Measurements from ENCODE around the gene CCDC61. TPM values are rescaled to one million over a fixed set of nuclear protein-coding genes. Genes with fewer than 3 reads are reported as not detected.

CCDC61 gene, protein sequence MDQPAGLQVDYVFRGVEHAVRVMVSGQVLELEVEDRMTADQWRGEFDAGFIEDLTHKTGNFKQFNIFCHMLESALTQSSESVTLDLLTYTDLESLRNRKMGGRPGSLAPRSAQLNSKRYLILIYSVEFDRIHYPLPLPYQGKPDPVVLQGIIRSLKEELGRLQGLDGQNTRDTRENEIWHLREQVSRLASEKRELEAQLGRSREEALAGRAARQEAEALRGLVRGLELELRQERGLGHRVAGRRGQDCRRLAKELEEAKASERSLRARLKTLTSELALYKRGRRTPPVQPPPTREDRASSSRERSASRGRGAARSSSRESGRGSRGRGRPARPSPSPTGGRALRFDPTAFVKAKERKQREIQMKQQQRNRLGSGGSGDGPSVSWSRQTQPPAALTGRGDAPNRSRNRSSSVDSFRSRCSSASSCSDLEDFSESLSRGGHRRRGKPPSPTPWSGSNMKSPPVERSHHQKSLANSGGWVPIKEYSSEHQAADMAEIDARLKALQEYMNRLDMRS
- 11.4 TPM for polyA plus RNA-seq (2012; ENCODE audit: low read depth, missing spikeins)

DNA sequence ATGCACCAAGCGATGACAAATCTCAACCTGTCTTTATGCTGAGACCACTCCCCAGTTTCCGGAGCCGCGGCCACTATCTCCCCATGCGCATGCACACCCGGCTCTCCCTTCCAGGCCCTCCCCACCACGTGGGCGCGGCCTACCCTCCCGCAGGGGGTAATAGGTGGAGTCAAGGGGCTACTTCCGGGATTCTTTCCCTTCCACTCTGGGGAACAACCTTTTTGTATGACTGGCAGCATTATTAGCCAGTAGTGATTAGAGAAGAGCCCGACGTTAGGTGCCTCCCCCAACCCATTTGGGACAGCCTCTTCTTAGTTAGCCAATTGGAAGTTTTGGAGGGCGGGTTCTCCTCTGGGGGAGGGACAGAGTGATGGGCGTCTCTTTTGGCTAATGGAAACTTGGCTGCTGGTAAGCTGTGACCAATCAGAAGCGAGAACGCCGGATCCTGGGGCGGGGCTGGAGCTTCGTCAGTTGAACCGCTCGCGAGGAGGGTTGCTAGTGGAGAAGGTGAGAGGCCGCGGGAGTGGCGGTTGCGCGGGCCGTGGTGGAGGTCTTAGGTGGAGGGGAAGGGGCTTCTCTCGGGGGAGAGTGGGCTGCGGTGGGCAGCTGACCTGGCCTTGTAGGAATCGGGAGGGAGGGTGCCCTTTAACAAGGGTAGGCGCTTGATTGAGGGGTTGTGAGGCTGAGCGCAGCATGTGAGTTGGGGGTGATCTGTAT lies at the start of gene CCDC61:
Gene CCDC61 (plus strand): TSS at position 470 of the 717 bp plus-strand sequence. CDS start 7,552 bp downstream, outside the sequence.
- FAIRE-seq (peak; percentile 95), DNase-seq (ENCODE audit: insufficient read length, low spot score) (peak; percentile 90)
- no peak for TF ChIP-seq SPI1 (IDR thresholded peaks at IDR 0.05; ENCODE audit: low read depth, low read length)
- TF ChIP-seq POU2F2 (IDR thresholded peaks at IDR 0.05; ENCODE audit: low read depth, low read length), result 0 out of 2 replicates have a peak, but pooled peaks have one; percentile 29
- TF ChIP-seq POLR2A (IDR thresholded peaks at IDR 0.05; ENCODE audit: low read depth, low read length), result peak; percentile 85
- TF ChIP-seq PAX5 (IDR thresholded peaks at IDR 0.05; ENCODE audit: insufficient read depth, low read length, severe bottlenecking), result no peak
- TF ChIP-seq POLR2AphosphoS5 (IDR thresholded peaks at IDR 0.05; ENCODE audit: low read depth, low read length), result peak; percentile 86
- peak; percentile 84 for TF ChIP-seq TAF1 (IDR thresholded peaks at IDR 0.05; ENCODE audit: low read depth, low read length)

DNA sequence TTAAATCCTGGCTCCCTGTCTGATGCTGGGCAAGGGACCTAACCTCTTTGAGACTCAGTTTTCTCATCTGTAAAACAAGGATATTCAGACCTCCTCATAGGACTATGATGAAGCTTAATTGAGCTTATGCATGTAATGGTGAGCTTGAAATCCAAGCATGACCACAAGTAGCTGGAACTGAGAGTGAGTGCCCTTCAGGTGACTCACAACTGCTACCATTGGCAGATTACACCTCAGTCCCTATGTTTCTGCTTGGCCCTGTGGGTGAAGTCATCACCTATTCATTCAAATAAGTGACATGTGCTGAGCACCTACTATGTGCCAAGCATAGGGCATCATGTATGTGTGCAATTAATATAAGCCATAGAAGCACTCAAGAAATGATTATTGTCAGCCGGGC lies 47.3 kb upstream of the CCDC61 start:
- TF ChIP-seq POU2F2 (IDR thresholded peaks at IDR 0.05; ENCODE audit: low read depth, low read length), result no peak
- TF ChIP-seq POLR2A (IDR thresholded peaks at IDR 0.05; ENCODE audit: low read depth, low read length), result no peak
- no peak for TF ChIP-seq TAF1 (IDR thresholded peaks at IDR 0.05; ENCODE audit: low read depth, low read length)
- no peak for TF ChIP-seq SPI1 (IDR thresholded peaks at IDR 0.05; ENCODE audit: low read depth, low read length)
- no peak for TF ChIP-seq PAX5 (IDR thresholded peaks at IDR 0.05; ENCODE audit: insufficient read depth, low read length, severe bottlenecking)
- no peak for DNase-seq (ENCODE audit: insufficient read length, low spot score)
- no peak for FAIRE-seq

DNA sequence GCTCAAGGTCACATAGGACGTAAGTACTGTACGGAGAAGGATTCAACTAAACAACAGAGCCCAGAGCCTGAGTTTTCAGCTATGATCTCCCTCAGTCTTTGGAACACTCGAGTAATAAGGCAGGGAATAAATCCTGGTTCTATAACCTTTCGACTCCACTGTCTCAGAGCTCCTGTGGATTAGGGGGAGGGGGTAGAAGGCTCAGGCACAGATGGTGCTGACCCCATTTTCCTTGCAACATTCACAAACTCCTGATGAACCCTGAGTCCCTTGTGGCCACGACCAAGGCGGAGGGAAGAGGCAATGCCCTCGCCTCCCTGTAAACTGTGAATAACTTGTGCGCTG lies 43.0 kb upstream of the CCDC61 start:
- no peak for DNase-seq (ENCODE audit: insufficient read length, low spot score)
- FAIRE-seq, result no peak
- TF ChIP-seq POLR2A (IDR thresholded peaks at IDR 0.05; ENCODE audit: low read depth, low read length), result no peak
- TF ChIP-seq PAX5 (IDR thresholded peaks at IDR 0.05; ENCODE audit: insufficient read depth, low read length, severe bottlenecking), result no peak
- no peak for TF ChIP-seq TAF1 (IDR thresholded peaks at IDR 0.05; ENCODE audit: low read depth, low read length)
- no peak for TF ChIP-seq POLR2AphosphoS5 (IDR thresholded peaks at IDR 0.05; ENCODE audit: low read depth, low read length)
- TF ChIP-seq SPI1 (IDR thresholded peaks at IDR 0.05; ENCODE audit: low read depth, low read length), result no peak
- TF ChIP-seq POU2F2 (IDR thresholded peaks at IDR 0.05; ENCODE audit: low read depth, low read length), result no peak

DNA sequence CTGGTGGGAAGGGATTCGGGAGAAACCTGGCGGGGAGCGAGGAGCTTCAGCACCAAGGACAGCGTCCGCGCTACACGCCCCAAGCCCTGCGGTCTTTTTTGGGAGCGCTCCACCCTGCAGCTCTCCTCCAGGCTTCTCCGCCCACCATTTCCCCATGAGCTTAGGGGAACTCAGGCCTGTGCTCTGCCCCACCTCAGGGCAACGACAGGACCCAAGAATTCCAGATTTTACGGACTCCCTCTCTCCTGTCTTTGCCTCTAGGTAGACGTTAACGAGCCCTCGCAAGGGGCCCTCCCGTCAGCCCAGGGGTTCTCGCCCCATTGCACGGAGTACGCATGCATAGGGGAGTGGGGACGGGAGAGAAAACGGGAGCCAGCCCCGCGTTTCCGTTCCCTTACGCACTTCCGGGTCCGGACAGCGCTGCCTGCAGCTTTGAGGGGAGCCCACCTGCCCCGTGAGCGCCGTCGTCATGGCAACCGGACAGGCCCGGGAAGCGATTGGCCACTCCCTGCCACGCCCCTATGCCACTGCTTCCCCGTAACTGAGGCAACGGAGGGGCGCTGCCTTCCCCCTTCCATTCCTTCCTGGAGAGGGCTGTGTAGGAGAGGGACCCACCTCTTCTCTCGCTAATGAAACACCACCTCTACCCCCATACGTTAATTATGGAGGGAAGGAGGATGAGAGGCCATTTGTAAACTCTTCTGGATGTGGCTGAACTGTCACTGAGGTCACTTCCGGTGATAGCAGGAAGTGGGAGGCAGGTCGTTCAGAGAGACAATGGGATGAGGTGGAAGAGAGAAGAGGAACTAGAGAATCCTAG lies 42.4 kb upstream of the CCDC61 start:
- TF ChIP-seq SPI1 (IDR thresholded peaks at IDR 0.05; ENCODE audit: low read depth, low read length) (0 out of 2 replicates have a peak, but pooled peaks have one; percentile 15), TAF1 (IDR thresholded peaks at IDR 0.05; ENCODE audit: low read depth, low read length) (no peak), POLR2A (IDR thresholded peaks at IDR 0.05; ENCODE audit: low read depth, low read length) (no peak), POU2F2 (IDR thresholded peaks at IDR 0.05; ENCODE audit: low read depth, low read length) (no peak)
- FAIRE-seq, result peak; percentile 26
- DNase-seq (ENCODE audit: insufficient read length, low spot score), result no peak

DNA sequence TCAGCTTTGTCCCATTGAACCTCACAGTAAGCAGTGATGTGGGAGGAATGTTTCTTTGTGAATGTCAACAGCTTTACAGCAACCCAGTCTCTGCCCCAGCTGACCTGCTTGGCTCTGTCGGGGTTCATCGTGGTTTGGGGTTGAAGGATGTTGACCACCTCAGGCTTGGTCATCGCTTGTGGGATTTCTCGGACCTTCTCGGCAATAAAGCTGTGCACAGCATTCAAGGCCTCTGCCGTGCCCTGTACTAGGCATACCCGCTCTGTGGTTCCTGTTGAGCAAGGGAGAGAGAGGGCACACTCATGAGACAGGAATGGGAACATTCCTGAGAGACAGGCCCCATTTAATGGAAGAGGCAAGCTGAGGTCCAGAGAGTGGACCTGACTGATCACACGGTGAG lies 41.6 kb upstream of the CCDC61 start:
- FAIRE-seq (no peak), DNase-seq (ENCODE audit: insufficient read length, low spot score) (no peak)
- TF ChIP-seq POU2F2 (IDR thresholded peaks at IDR 0.05; ENCODE audit: low read depth, low read length) (no peak), SPI1 (IDR thresholded peaks at IDR 0.05; ENCODE audit: low read depth, low read length) (no peak), POLR2AphosphoS5 (IDR thresholded peaks at IDR 0.05; ENCODE audit: low read depth, low read length) (no peak), TAF1 (IDR thresholded peaks at IDR 0.05; ENCODE audit: low read depth, low read length) (no peak), POLR2A (IDR thresholded peaks at IDR 0.05; ENCODE audit: low read depth, low read length) (no peak), PAX5 (IDR thresholded peaks at IDR 0.05; ENCODE audit: insufficient read depth, low read length, severe bottlenecking) (no peak)

DNA sequence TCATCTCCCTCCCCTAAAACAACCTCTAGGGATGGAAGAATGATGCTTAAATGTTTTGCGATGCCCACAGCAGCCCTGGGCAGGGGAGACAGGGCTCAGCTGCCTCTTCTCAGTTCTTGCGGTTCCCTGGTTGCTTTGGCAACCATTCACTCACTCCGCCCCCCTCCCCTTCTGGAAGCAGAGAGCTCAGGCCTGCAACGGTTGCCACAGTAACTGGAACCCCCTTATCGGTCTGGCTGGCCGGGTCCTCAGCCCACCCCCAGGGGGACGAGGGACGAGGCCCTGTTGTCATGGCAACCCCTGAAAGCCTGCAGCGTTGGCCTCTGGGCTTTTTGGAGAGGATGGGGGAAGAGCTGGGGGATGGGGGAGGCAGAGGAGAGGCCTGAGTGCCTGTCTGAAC lies 41.1 kb upstream of the CCDC61 start:
- FAIRE-seq (no peak), DNase-seq (ENCODE audit: insufficient read length, low spot score) (no peak)
- TF ChIP-seq PAX5 (IDR thresholded peaks at IDR 0.05; ENCODE audit: insufficient read depth, low read length, severe bottlenecking) (no peak), TAF1 (IDR thresholded peaks at IDR 0.05; ENCODE audit: low read depth, low read length) (no peak), POLR2AphosphoS5 (IDR thresholded peaks at IDR 0.05; ENCODE audit: low read depth, low read length) (no peak), POLR2A (IDR thresholded peaks at IDR 0.05; ENCODE audit: low read depth, low read length) (no peak), POU2F2 (IDR thresholded peaks at IDR 0.05; ENCODE audit: low read depth, low read length) (no peak), SPI1 (IDR thresholded peaks at IDR 0.05; ENCODE audit: low read depth, low read length) (no peak)

DNA sequence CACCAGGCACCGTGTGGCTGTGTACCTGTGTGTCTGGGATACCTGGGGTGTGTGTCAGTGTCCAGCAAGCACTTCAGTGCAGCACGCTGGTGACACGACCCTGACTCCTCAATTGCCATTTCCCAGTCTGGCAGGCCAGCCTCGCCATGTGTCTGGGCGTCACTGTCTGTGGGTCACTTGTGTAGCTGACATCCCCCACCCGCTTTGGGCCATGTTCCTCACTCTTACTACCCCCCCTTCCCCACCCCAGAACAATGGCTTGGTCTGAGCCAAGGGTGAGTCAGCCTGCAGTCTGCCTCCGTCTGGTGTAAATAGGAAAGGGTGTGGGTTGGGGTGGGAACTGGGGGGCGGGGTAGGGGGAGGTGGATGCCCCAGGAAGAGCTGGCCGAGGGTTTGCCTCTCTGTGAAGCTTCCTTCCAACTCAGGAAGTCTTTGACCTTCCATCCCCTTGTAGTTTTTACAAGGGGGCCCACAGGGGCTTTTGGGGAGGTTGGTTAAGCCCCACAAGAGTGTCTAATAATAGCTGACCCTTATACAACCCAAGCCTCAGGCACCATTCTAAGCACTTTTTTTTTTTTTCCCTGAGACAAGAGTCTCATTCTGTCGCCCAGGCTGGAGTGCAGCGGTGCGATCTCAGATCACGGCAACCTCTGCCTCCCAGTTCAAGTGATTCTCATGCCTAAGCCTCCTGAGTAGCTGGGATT lies 39.2 kb upstream of the CCDC61 start:
- no peak for TF ChIP-seq TAF1 (IDR thresholded peaks at IDR 0.05; ENCODE audit: low read depth, low read length)
- no peak for TF ChIP-seq SPI1 (IDR thresholded peaks at IDR 0.05; ENCODE audit: low read depth, low read length)
- no peak for TF ChIP-seq PAX5 (IDR thresholded peaks at IDR 0.05; ENCODE audit: insufficient read depth, low read length, severe bottlenecking)
- no peak for TF ChIP-seq POLR2A (IDR thresholded peaks at IDR 0.05; ENCODE audit: low read depth, low read length)
- TF ChIP-seq POLR2AphosphoS5 (IDR thresholded peaks at IDR 0.05; ENCODE audit: low read depth, low read length), result no peak
- no peak for TF ChIP-seq POU2F2 (IDR thresholded peaks at IDR 0.05; ENCODE audit: low read depth, low read length)
- FAIRE-seq (no peak), DNase-seq (ENCODE audit: insufficient read length, low spot score) (no peak)

DNA sequence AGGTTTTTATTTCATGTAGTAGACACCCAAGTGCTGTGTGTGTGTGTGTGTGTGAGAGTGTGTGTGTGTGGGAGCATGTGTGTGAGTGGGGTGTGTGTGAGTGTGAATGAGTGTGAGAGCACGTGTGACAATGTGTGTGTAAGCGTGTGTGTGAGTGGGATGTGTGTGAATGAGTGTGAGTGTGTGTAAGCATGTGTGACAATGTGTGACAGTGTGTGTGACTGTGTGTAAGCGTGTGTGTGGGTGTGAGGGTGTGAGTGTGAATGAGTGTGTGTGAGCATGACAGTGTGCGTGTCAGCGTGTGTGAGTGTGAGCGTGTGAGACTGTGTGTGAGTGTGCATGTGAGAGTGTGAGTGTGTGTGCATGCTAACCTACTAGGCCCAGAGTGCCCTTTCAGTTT lies 36.9 kb upstream of the CCDC61 start:
- FAIRE-seq, result peak; percentile 94
- no peak for DNase-seq (ENCODE audit: insufficient read length, low spot score)
- TF ChIP-seq POLR2AphosphoS5 (IDR thresholded peaks at IDR 0.05; ENCODE audit: low read depth, low read length), result no peak
- TF ChIP-seq POU2F2 (IDR thresholded peaks at IDR 0.05; ENCODE audit: low read depth, low read length), result no peak
- TF ChIP-seq PAX5 (IDR thresholded peaks at IDR 0.05; ENCODE audit: insufficient read depth, low read length, severe bottlenecking), result no peak
- no peak for TF ChIP-seq TAF1 (IDR thresholded peaks at IDR 0.05; ENCODE audit: low read depth, low read length)
- no peak for TF ChIP-seq SPI1 (IDR thresholded peaks at IDR 0.05; ENCODE audit: low read depth, low read length)
- TF ChIP-seq POLR2A (IDR thresholded peaks at IDR 0.05; ENCODE audit: low read depth, low read length), result no peak

Measured in GM12891 (cell line).